Fibroblast of lung (primary cell): Measurements from ENCODE around the gene TMEM119. TPM values are rescaled to one million over a fixed set of nuclear protein-coding genes. Genes with fewer than 3 reads are reported as not detected.
"Not testable (repeated sequence)": the region's sequence is repeated elsewhere in the genome, so short reads cannot be mapped to it uniquely, and the experiment has no call there.

Experiments used
- DNase-seq, 2 donors: peaks; one replicate each; pipeline versions ENCODE4 v3.0.0 to v3.0.0-alpha.2; 2010; ENCODE audit warnings: low read depth in 2 of 2
- H2AFZ ChIP-seq: 2 replicates; pipeline ENCODE4 v1.5.1; 2012; ENCODE audit warnings: low read length, control low read depth, inconsistent platforms
- H3K27ac ChIP-seq: 2 replicates; pipeline ENCODE4 v1.5.1; 2011; ENCODE audit warnings: low read length, control low read depth; ENCODE audit not compliant: insufficient read depth
- H3K27me3 ChIP-seq: 2 replicates; pipeline ENCODE4 v1.5.1; 2011; ENCODE audit warnings: mild to moderate bottlenecking, low read length; ENCODE audit not compliant: control insufficient read depth, insufficient read depth
- H3K36me3 ChIP-seq: 2 replicates; pipeline ENCODE4 v1.5.1; 2011; ENCODE audit warnings: low read length; ENCODE audit not compliant: control insufficient read depth, insufficient read depth
- H3K4me1 ChIP-seq: 2 replicates; pipeline ENCODE4 v1.5.1; 2011; ENCODE audit warnings: low read length; ENCODE audit not compliant: control insufficient read depth, insufficient read depth; ENCODE audit errors: extremely low read depth
- H3K4me2 ChIP-seq: 2 replicates; pipeline ENCODE4 v1.5.1; 2011; ENCODE audit warnings: low read length, control low read depth; ENCODE audit not compliant: insufficient read depth; ENCODE audit errors: extremely low read depth
- H3K4me3 ChIP-seq, 4 experiments: fragments of 200-600 bp in 1 of 4; sonication (generic) in 1 of 4; replicated peaks in 1 of 4; 2 replicates each; pipeline ENCODE4 v1.5.1; 2011 to 2016; ENCODE audit warnings: low read length in 4 of 4, low read depth in 3 of 4, mild to moderate bottlenecking in 3 of 4, control low read depth in 2 of 4, inconsistent platforms in 1 of 4, mixed read lengths in 1 of 4; ENCODE audit not compliant: insufficient read depth in 1 of 4; ENCODE audit errors: control extremely low read depth in 1 of 4
- H3K79me2 ChIP-seq: 2 replicates; pipeline ENCODE4 v1.5.1; 2012; ENCODE audit warnings: mild to moderate bottlenecking, low read length, inconsistent platforms; ENCODE audit not compliant: control insufficient read depth, insufficient read depth
- H3K9ac ChIP-seq: 2 replicates; pipeline ENCODE4 v1.5.1; 2011; ENCODE audit warnings: mild to moderate bottlenecking, low read length, control low read depth; ENCODE audit not compliant: insufficient read depth
- H3K9me3 ChIP-seq: 2 replicates; pipeline ENCODE4 v1.5.1; 2012; ENCODE audit warnings: low read depth, low read length; ENCODE audit not compliant: control insufficient read depth, insufficient read depth
- H4K20me1 ChIP-seq: 2 replicates; pipeline ENCODE4 v1.5.1; 2011; ENCODE audit warnings: low read length; ENCODE audit not compliant: control insufficient read depth, insufficient read depth; ENCODE audit errors: extremely low read depth
- CTCF ChIP-seq, 2 donors: IDR thresholded peaks in 1 of 2; conservative IDR thresholded peaks in 1 of 2; 1 replicate in 1 of 2; 2 replicates in 1 of 2; pipeline ENCODE4 v1.5.1; 2011 to 2012; ENCODE audit warnings: low read length in 2 of 2, control low read depth in 1 of 2, inconsistent platforms in 1 of 2, low read depth in 1 of 2, mild to moderate bottlenecking in 1 of 2
- EZH2 ChIP-seq: IDR thresholded peaks from 2 replicates; pipeline ENCODE4 v1.5.1; 2012; ENCODE audit warnings: low read length, control low read depth, mild to moderate bottlenecking; ENCODE audit errors: missing control alignments
- polyA plus RNA-seq, 2 donors: library from polyadenylated mRNA; depleted of rRNA in 1 of 2; stranded (reverse) in 1 of 2; unstranded in 1 of 2; fragments of >200 nt; gene quantifications; 2 replicates each; pipeline ENCODE4 v1.2.1, GENCODE V29; 2011 to 2012; ENCODE audit warnings: missing spikeins in 1 of 2
- total RNA-seq: library from RNA; depleted of rRNA; stranded (reverse); fragments of >200 nt; gene quantifications from 2 replicates; pipeline ENCODE4 v1.2.1, GENCODE V29; 2014

The TMEM119 gene
- total and polyA plus RNA-seq, 2 donors (not counting 1 experiment from before 2014, with no cell fraction given), result 154 to 358 TPM

- Histone ChIP-seq H2AFZ (no peak overlapping the region), H3K27ac (peak overlapping the region; percentile 97), H3K9ac (no peak overlapping the region), H3K27me3 (no peaks in the 10 kb centered on the region), H3K4me1 (peaks cover 10% of the 10 kb centered on the region), H3K79me2 (peaks cover 74% of the 10 kb centered on the region), H4K20me1 (no peaks in the 10 kb centered on the region), H3K9me3 (no peaks in the 10 kb centered on the region), H3K4me3 (peak overlapping the region; percentile 53 to 91 (median 83)), H3K4me2 (peak overlapping the region; percentile 57), H3K36me3 (peaks cover 2% of the 10 kb centered on the region)
- no peak for TF ChIP-seq CTCF (conservative IDR thresholded peaks at IDR 0.05 in 1 of 2, IDR thresholded peaks at IDR 0.05 in 1 of 2; ENCODE audit: low read depth in 1 of 2, low read length in 2 of 2)
- DNase-seq, result no peak
These were observed 38.1 kb downstream of the TMEM119 start for GRCh38 chr12:108559748-108560147.

- H3K36me3 ChIP-seq, result peaks cover 1% of the 10 kb centered on the region
- peaks cover 78% of the 10 kb centered on the region for H3K79me2 ChIP-seq
- H3K4me2 ChIP-seq, result peak overlapping the region; percentile 37
- H3K27me3 ChIP-seq, result no peaks in the 10 kb centered on the region
- H3K9ac ChIP-seq, result no peak overlapping the region
- no peak for DNase-seq
- no peak overlapping the region for H2AFZ ChIP-seq
- peak overlapping the region in 2 of 4 experiments; percentile 12 to 91 for H3K4me3 ChIP-seq
- H4K20me1 ChIP-seq, result no peaks in the 10 kb centered on the region
- peaks cover 10% of the 10 kb centered on the region for H3K4me1 ChIP-seq
- TF ChIP-seq CTCF (conservative IDR thresholded peaks at IDR 0.05 in 1 of 2, IDR thresholded peaks at IDR 0.05 in 1 of 2; ENCODE audit: low read depth in 1 of 2, low read length in 2 of 2), result no peak
- TF ChIP-seq EZH2, result no peak
- H3K27ac ChIP-seq, result no peak overlapping the region
- H3K9me3 ChIP-seq, result no peaks in the 10 kb centered on the region
These were observed 38.8 kb downstream of the TMEM119 start for GRCh38 chr12:108559007-108559655.

- not testable (repeated sequence) for H4K20me1 ChIP-seq
These were observed 42.5 kb downstream of the TMEM119 start for GRCh38 chr12:108555383-108555782.

More at GRCh38 chr12:108555383-108555782, 42.5 kb downstream of the TMEM119 start:
- H3K4me2 ChIP-seq, H3K27me3 ChIP-seq, H3K27ac ChIP-seq, H3K9me3 ChIP-seq, H2AFZ ChIP-seq, DNase-seq, H3K36me3 ChIP-seq, H3K4me1 ChIP-seq, H3K4me3 ChIP-seq, H3K9ac ChIP-seq: not testable (repeated sequence)
- peaks cover 94% of the 10 kb centered on the region for H3K79me2 ChIP-seq
